GM23338 (cell line): ENCODE measurements around the gene ERBB3.

Source experiments
- CTCF ChIP-seq, 2 experiments: fragments of 200-600 bp in 1 of 2; sonication (generic) in 1 of 2; conservative IDR thresholded peaks; 2 replicates each; pipeline versions ENCODE4 v1.5.1 to v1.6.1; 2016 to 2017; ENCODE audit warnings: antibody characterized with exemption in 2 of 2, low read depth in 2 of 2, mild to moderate bottlenecking in 2 of 2, moderate library complexity in 1 of 2
- EZH2 ChIP-seq: fragments of 200-600 bp; sonication (generic); IDR thresholded peaks from one replicate; pipeline ENCODE4 v1.8.0; 2017; ENCODE audit warnings: antibody characterized with exemption, mild to moderate bottlenecking, low read depth; ENCODE audit not compliant: unreplicated experiment

DNA sequence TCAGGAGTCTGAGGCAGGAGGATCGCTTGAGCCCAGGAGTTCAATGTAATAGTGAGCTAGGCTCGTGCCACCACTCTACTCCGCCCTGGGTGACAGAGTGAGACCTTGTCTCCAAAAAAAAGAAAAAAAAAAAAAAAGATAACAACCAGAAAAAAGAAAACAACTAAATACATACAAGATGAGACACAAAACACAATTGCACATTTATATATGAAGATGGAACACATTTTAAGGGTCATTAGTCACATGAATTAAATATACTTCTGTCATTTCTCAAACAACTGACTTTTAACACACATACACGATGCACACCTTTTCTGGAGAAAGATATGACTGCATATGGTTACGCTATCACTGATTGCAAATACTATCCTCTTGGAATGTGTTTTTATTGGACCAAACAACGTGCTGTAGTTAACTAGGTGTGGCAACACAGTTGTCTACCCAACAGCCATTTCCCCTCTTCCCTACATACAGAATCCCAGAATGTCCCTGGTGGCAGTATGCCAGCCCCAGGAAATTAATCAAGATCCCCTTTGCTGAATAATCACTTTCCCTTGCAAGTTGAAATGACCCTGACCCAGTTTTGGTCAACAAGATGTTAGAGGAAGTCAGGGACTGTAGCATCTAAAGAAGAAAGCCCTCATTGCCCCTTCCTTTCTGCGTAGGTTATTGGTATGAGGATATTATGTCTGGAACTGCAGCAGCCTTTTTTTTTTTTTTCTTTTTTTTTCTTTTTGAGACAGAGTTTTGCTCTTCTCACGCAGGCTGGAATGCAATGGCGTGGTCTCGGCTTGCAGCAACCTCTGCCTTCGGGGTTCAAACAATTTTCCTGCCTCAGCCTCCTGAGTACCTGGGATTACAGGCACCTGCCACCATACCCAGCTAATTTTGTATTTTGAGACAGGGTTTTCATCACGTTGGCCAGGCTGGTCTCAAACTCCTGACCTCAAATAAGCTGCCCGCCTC is 66.8 kb downstream of the ERBB3 start:
- TF ChIP-seq CTCF (conservative IDR thresholded peaks at IDR 0.05; ENCODE audit: low read depth in 2 of 2) (no peak), EZH2 (no peak)
